MM.1S (cell line): ENCODE data around the gene GZMA.

Source experiments
- CTCF ChIP-seq: fragments of 300-600 bp; sonication (generic); IDR thresholded peaks from 2 replicates; pipeline ENCODE4 v1.5.1; 2016; ENCODE audit warnings: antibody characterized with exemption, low read length, mixed read lengths
- EZH2 ChIP-seq: fragments of 300-600 bp; sonication (generic); optimal IDR thresholded peaks from 2 replicates; pipeline ENCODE3; 2017; ENCODE audit warnings: low read depth, mild to moderate bottlenecking, antibody characterized with exemption, low read length, mixed read lengths

- no peak for TF ChIP-seq CTCF
- no peak for TF ChIP-seq EZH2
Measured at GRCh38 chr5:55149308-55149795, 46.9 kb downstream of the GZMA start.
